Mesenteric fat pad (tissue), 1 donor: Measurements from ENCODE around the gene SH3RF1. TPM values are rescaled to one million over a fixed set of nuclear protein-coding genes. Genes with fewer than 3 reads are reported as not detected.
A peak's percentile ranks its signal among the peaks of the same experiment; 100 is the strongest.

Experiments
- DNase-seq: peaks from one replicate; pipeline ENCODE4 v3.0.0-alpha.2; 2020; ENCODE audit warnings: low spot score
- total RNA-seq: library from RNA; stranded (reverse); fragmentation: NEBNext Ultra II Directional; extraction: Animal tissue kit (Norgen Biotek cat#: 25700); gene quantifications from one replicate; pipeline ENCODE4 v1.2.1, GENCODE V29; 2021
- donor health status: DM: yes; HTN: yes; CAD: no.

The SH3RF1 gene
- total RNA-seq, 1 donor from 2014 or later: 30.3 TPM

GRCh38 chr4:169074117-169074516 lies 196.6 kb downstream of the SH3RF1 start:
- DNase-seq: no peak

GRCh38 chr4:169071747-169072146 lies 199.0 kb downstream of the SH3RF1 start:
- no peak for DNase-seq

GRCh38 chr4:169070895-169071218 lies 199.9 kb downstream of the SH3RF1 start:
- peak; percentile 18 for DNase-seq

- peak; percentile 18 for DNase-seq
Observed at GRCh38 chr4:169070071-169070894, 200.5 kb downstream of the SH3RF1 start.

- peak; percentile 71 for DNase-seq
Observed at GRCh38 chr4:169068423-169068822, 202.3 kb downstream of the SH3RF1 start.

GRCh38 chr4:169066934-169067333 lies 203.8 kb downstream of the SH3RF1 start:
- DNase-seq: peak; percentile 2

- peak; percentile 24 for DNase-seq
Observed at GRCh38 chr4:169064296-169064695, 206.5 kb downstream of the SH3RF1 start.

GRCh38 chr4:169063441-169063840 lies 207.3 kb downstream of the SH3RF1 start:
- DNase-seq: no peak

GRCh38 chr4:169062897-169063244 lies 207.9 kb downstream of the SH3RF1 start:
- no peak for DNase-seq

GRCh38 chr4:169061386-169061785 lies 209.4 kb downstream of the SH3RF1 start:
- no peak for DNase-seq

GRCh38 chr4:169060391-169061091 lies 210.2 kb downstream of the SH3RF1 start:
- DNase-seq: no peak

- no peak for DNase-seq
Observed at GRCh38 chr4:169059306-169060211, 211.2 kb downstream of the SH3RF1 start.

GRCh38 chr4:169058312-169058711 lies 212.4 kb downstream of the SH3RF1 start:
- DNase-seq: no peak

GRCh38 chr4:169054879-169055278 lies 215.9 kb downstream of the SH3RF1 start:
- DNase-seq: peak; percentile 82

- DNase-seq: no peak
Observed at GRCh38 chr4:169052594-169052945, 218.2 kb downstream of the SH3RF1 start.

GRCh38 chr4:169051761-169052593 lies 218.8 kb downstream of the SH3RF1 start:
- DNase-seq: no peak

- no peak for DNase-seq
Observed at GRCh38 chr4:169050881-169051760, 219.6 kb downstream of the SH3RF1 start.

- no peak for DNase-seq
Observed at GRCh38 chr4:169050284-169050683, 220.5 kb downstream of the SH3RF1 start.

- no peak for DNase-seq
Observed at GRCh38 chr4:169048868-169049414, 221.8 kb downstream of the SH3RF1 start.

GRCh38 chr4:169047956-169048355 lies 222.8 kb downstream of the SH3RF1 start:
- no peak for DNase-seq
